Osteoblast (primary cell): ENCODE results near the gene COX20. TPM values are rescaled to one million over a fixed set of nuclear protein-coding genes. Genes with fewer than 3 reads are reported as not detected.
A peak's percentile ranks its signal among the peaks of the same experiment; 100 is the strongest.

Experiments used
- DNase-seq: peaks from one replicate; pipeline ENCODE4 v3.0.0; 2011; ENCODE audit warnings: low spot score, mixed read lengths; ENCODE audit not compliant: insufficient read length; ENCODE audit errors: missing footprints
- H2AFZ ChIP-seq: 2 replicates; pipeline ENCODE4 v1.6.0; 2011; ENCODE audit warnings: mild to moderate bottlenecking, low read length
- H3K27ac ChIP-seq: 2 replicates; pipeline ENCODE4 v1.5.1; 2011; ENCODE audit warnings: mild to moderate bottlenecking, low read depth, low read length, moderate library complexity
- H3K27me3 ChIP-seq: 2 replicates; pipeline ENCODE4 v1.6.0; 2012; ENCODE audit warnings: mild to moderate bottlenecking, control low read depth, inconsistent platforms, low read length, moderate library complexity; ENCODE audit not compliant: insufficient read depth
- H3K36me3 ChIP-seq: 2 replicates; pipeline ENCODE4 v1.5.1; 2011; ENCODE audit warnings: mild to moderate bottlenecking, low read length, control low read depth, moderate library complexity; ENCODE audit not compliant: insufficient read depth
- H3K4me1 ChIP-seq: 2 replicates; pipeline ENCODE4 v1.5.1; 2011; ENCODE audit warnings: mild to moderate bottlenecking, low read length, control low read depth, moderate library complexity; ENCODE audit not compliant: insufficient read depth
- H3K4me2 ChIP-seq: 2 replicates; pipeline ENCODE4 v1.6.0; 2011; ENCODE audit warnings: mild to moderate bottlenecking, low read length; ENCODE audit not compliant: insufficient read depth
- H3K4me3 ChIP-seq: fragments of 200-600 bp; sonication (generic); 3 replicates; pipeline ENCODE4 v1.5.1; 2012; ENCODE audit warnings: mild to moderate bottlenecking, low read length, inconsistent platforms; ENCODE audit not compliant: insufficient read depth
- H3K79me2 ChIP-seq: 2 replicates; pipeline ENCODE4 v1.6.0; 2012; ENCODE audit warnings: mild to moderate bottlenecking, low read length, control low read depth, inconsistent platforms; ENCODE audit not compliant: insufficient read depth
- H3K9me3 ChIP-seq: 2 replicates; pipeline ENCODE4 v1.5.1; 2011; ENCODE audit warnings: low read depth, low read length, control low read depth
- H4K20me1 ChIP-seq: 2 replicates; pipeline ENCODE4 v1.6.0; 2012; ENCODE audit warnings: mild to moderate bottlenecking, low read length, control low read depth; ENCODE audit not compliant: insufficient read depth
- CTCF ChIP-seq: IDR thresholded peaks from 2 replicates; pipeline ENCODE4 v1.5.1; 2011; ENCODE audit warnings: mild to moderate bottlenecking, low read depth, low read length, moderate library complexity; ENCODE audit errors: extremely low read depth
- total RNA-seq: library from RNA; depleted of rRNA; stranded (reverse); fragments of >200 nt; gene quantifications from 2 replicates; pipeline ENCODE4 v1.2.3, GENCODE V29; 2012

COX20 gene
- total RNA-seq, 1 donor: 35.8 TPM

GRCh38 chr1:244868484-244869363, 33.3 kb downstream of the COX20 start:
- Histone ChIP-seq H3K4me2 (no peak overlapping the region), H3K9me3 (no peaks in the 10 kb centered on the region), H3K79me2 (peaks cover 6% of the 10 kb centered on the region), H2AFZ (peak overlapping the region; percentile 2), H3K27ac (no peak overlapping the region), H3K27me3 (no peaks in the 10 kb centered on the region), H4K20me1 (peaks cover 2% of the 10 kb centered on the region), H3K4me1 (peaks cover 10% of the 10 kb centered on the region), H3K36me3 (no peaks in the 10 kb centered on the region), H3K4me3 (no peak overlapping the region)
- no peak for DNase-seq
- TF ChIP-seq CTCF: no peak

- peak overlapping the region; percentile 2 for H2AFZ ChIP-seq
- H3K4me1 ChIP-seq: peaks cover 10% of the 10 kb centered on the region
- TF ChIP-seq CTCF: no peak
- no peak overlapping the region for H3K27ac ChIP-seq
- H3K79me2 ChIP-seq: no peaks in the 10 kb centered on the region
- no peak overlapping the region for H3K4me3 ChIP-seq
- DNase-seq: no peak
- H3K27me3 ChIP-seq: no peaks in the 10 kb centered on the region
- H3K4me2 ChIP-seq: no peak overlapping the region
- H4K20me1 ChIP-seq: no peaks in the 10 kb centered on the region
- no peaks in the 10 kb centered on the region for H3K36me3 ChIP-seq
- no peaks in the 10 kb centered on the region for H3K9me3 ChIP-seq
Observed at GRCh38 chr1:244869364-244869827, 33.9 kb downstream of the COX20 start.

- no peaks in the 10 kb centered on the region for H3K9me3 ChIP-seq
- H3K4me2 ChIP-seq: no peak overlapping the region
- no peak overlapping the region for H3K4me3 ChIP-seq
- peaks cover 9% of the 10 kb centered on the region for H3K4me1 ChIP-seq
- no peaks in the 10 kb centered on the region for H3K27me3 ChIP-seq
- H3K79me2 ChIP-seq: no peaks in the 10 kb centered on the region
- no peak for TF ChIP-seq CTCF
- H4K20me1 ChIP-seq: no peaks in the 10 kb centered on the region
- H3K27ac ChIP-seq: no peak overlapping the region
- no peak overlapping the region for H2AFZ ChIP-seq
- H3K36me3 ChIP-seq: no peaks in the 10 kb centered on the region
- DNase-seq: no peak
Observed at GRCh38 chr1:244869950-244870349, 34.5 kb downstream of the COX20 start.

GRCh38 chr1:244874974-244875579, 39.6 kb downstream of the COX20 start:
- no peak overlapping the region for H3K4me2 ChIP-seq
- H3K9me3 ChIP-seq: no peaks in the 10 kb centered on the region
- no peak overlapping the region for H3K27ac ChIP-seq
- no peak overlapping the region for H3K4me3 ChIP-seq
- H3K36me3 ChIP-seq: no peaks in the 10 kb centered on the region
- no peaks in the 10 kb centered on the region for H3K4me1 ChIP-seq
- no peaks in the 10 kb centered on the region for H3K27me3 ChIP-seq
- no peak for DNase-seq
- H2AFZ ChIP-seq: no peak overlapping the region
- TF ChIP-seq CTCF: no peak
- H3K79me2 ChIP-seq: no peaks in the 10 kb centered on the region
- H4K20me1 ChIP-seq: no peaks in the 10 kb centered on the region
